Right cardiac atrium (tissue), 5 donors: ENCODE data around the gene CACFD1. TPM values are rescaled to one million over a fixed set of nuclear protein-coding genes. Genes with fewer than 3 reads are reported as not detected.

Source experiments
- ATAC-seq, 2 donors: fragments of 200-7000 bp; cut with Tn5 transposase; one replicate each; pipeline versions ENCODE4 v1.8.0 to v1.9.1; 2020; ENCODE audit warnings: moderate library complexity in 2 of 2, mild to moderate bottlenecking in 1 of 2
- DNase-seq, 3 donors: peaks; one replicate each; pipeline ENCODE4 v3.0.0-alpha.2; 2020
- H3K27ac ChIP-seq: one replicate; pipeline ENCODE4 v1.5.1; 2013; ENCODE audit warnings: mild to moderate bottlenecking, low read length, control low read depth, moderate library complexity
- H3K27me3 ChIP-seq: one replicate; pipeline ENCODE4 v1.6.1; 2013; ENCODE audit not compliant: control insufficient read depth, insufficient read depth
- H3K4me1 ChIP-seq: one replicate; pipeline ENCODE4 v1.6.1; 2013; ENCODE audit warnings: low read length; ENCODE audit not compliant: control insufficient read depth, insufficient read depth
- H3K4me3 ChIP-seq: one replicate; pipeline ENCODE4 v1.5.1; 2013; ENCODE audit warnings: low read length, control low read depth
- H3K9me3 ChIP-seq: one replicate; pipeline ENCODE4 v1.6.1; 2013; ENCODE audit warnings: low read length; ENCODE audit not compliant: control insufficient read depth
- WGBS: extraction: QIAGEN DNeasy Blood & Tissue Kit; methylation state at CpG from one replicate; pipeline ENCODE4 v1.1.7; 2013; 5-methylcytosine and 5-hydroxymethylcytosine counted together
- intact Hi-C, 4 donors: fragments of 100-400 bp; cut with DNase I; formaldehyde crosslinking; loops; one replicate each; pipeline versions ENCODE4 v1.11.0 to v1.14.0; 2022 to 2023
- polyA plus RNA-seq: library from polyadenylated mRNA; stranded (reverse); fragments of 200-250 nt; gene quantifications from one replicate; pipeline ENCODE4 v1.2.3, GENCODE V29; 2013
- total RNA-seq, 4 donors: library from RNA; stranded (reverse); fragmentation: NEBNext Ultra II Directional; extraction: Animal tissue kit (Norgen Biotek cat#: 25700); gene quantifications; one replicate each; pipeline ENCODE4 v1.2.1, GENCODE V29; 2021
- donor health status: healthy with polysubstance abuse.
- donor health status: DM: no; HTN: yes; CAD: no.
- donor health status: DM: no; HTN: no; CAD: no.
- donor health status: DM: no; HTN: yes; CAD: no; lungs with severe emphysema.
- donor health status: DM: yes; HTN: yes; CAD: no.

The CACFD1 gene
- total and polyA plus RNA-seq, 5 donors = 10.8 to 13.9 (median 13.7) TPM

DNA sequence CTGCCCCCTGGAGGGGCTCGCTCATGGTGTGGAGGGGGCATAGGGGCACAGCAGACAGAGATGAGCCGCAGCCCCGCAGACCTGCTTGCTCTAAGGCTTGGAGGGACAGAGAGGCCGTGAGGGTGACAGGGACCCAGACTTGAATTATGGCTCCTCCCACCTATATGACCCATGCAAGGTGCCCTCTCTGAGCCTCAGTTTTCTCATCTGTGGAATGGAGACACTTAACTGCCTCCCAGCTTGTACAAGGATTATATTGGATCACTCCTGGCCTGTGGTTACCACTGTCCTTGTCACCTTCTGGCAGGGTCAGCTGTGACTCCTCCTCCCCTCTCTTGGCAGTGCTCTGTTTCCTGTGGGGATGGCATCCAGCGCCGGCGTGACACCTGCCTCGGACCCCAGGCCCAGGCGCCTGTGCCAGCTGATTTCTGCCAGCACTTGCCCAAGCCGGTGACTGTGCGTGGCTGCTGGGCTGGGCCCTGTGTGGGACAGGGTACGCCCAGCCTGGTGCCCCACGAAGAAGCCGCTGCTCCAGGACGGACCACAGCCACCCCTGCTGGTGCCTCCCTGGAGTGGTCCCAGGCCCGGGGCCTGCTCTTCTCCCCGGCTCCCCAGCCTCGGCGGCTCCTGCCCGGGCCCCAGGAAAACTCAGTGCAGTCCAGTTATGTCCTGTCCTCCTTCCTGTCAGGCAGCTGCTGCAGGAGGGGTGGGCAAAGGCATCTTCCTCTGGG, 4.7 kb upstream of the CACFD1 start:
- Histone ChIP-seq H3K4me3 (no peak overlapping the region), H3K27ac (no peak overlapping the region), H3K9me3 (no peaks in the 10 kb centered on the region), H3K4me1 (no peaks in the 10 kb centered on the region), H3K27me3 (no peaks in the 10 kb centered on the region)
- intact Hi-C loops = no loop called here
- 86% methylated on average over 20 of the region's 20 CpGs for WGBS
- no peak for ATAC-seq
- peak in 1 of 3 donors; percentile 35 for DNase-seq

DNA sequence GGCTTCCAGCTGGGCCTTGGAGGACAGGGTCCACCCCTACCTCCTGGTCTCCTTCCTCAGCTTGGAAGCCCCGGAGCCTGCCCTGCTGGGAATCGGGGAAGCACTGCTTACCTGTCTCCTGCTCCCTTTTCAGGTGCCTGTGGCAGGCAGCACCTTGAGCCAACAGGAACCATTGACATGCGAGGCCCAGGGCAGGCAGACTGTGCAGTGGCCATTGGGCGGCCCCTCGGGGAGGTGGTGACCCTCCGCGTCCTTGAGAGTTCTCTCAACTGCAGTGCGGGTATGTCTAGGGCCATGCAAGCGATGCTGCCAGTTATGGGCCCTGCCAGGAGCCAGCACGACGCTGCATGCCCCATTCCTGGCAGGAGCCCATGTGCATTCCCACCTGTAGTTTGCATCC, 3.8 kb upstream of the CACFD1 start:
- DNase-seq (peak in 1 of 3 donors; percentile 53), ATAC-seq (no peak)
- Histone ChIP-seq H3K27ac (no peak overlapping the region), H3K4me3 (no peak overlapping the region), H3K9me3 (no peaks in the 10 kb centered on the region), H3K27me3 (no peaks in the 10 kb centered on the region), H3K4me1 (peaks cover 3% of the 10 kb centered on the region)
- 94% methylated on average over 11 of the region's 11 CpGs for WGBS
- intact Hi-C loops = no loop called here

DNA sequence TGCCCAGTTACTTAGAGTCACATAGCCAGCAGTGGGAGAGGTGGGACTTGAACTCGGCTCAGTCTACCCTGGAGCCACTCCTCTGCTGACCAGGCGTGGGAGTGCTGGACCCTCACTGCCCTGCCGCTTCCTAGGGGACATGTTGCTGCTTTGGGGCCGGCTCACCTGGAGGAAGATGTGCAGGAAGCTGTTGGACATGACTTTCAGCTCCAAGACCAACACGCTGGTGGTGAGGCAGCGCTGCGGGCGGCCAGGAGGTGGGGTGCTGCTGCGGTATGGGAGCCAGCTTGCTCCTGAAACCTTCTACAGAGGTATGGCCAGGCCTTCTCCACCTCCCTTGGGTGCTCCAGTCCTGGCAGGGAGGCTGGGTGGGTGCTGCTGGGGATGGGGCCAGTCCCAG, 3.4 kb upstream of the CACFD1 start:
- 93% methylated on average over 9 of the region's 9 CpGs for WGBS
- ATAC-seq (no peak), DNase-seq (peak in 1 of 3 donors; percentile 29)
- H3K9me3 ChIP-seq = no peaks in the 10 kb centered on the region
- H3K4me3 ChIP-seq = no peak overlapping the region
- peaks cover 3% of the 10 kb centered on the region for H3K4me1 ChIP-seq
- H3K27me3 ChIP-seq = no peaks in the 10 kb centered on the region
- intact Hi-C loops = no loop called here
- no peak overlapping the region for H3K27ac ChIP-seq

DNA sequence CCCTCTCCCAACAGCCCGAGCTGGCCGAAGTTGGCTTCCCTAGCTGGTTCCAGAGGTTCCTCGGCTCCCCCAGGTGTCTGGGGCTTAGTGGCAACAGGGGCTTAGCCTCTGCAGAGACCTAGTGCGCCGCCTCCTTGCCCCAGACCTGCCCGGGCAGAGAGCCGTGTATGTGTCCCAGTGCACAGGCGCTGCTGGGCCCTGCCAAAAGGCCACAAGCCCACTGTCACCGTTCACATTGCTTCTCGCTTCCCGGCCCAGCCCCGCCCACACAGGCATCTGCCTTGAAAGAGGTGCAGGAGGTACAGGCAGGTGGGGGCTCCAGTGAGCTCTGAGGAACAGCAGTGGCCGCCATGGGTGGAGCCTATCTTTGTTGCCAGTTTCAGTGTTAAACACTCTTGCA, 2.5 kb upstream of the CACFD1 start:
- H3K4me1 ChIP-seq = peaks cover 3% of the 10 kb centered on the region
- H3K27ac ChIP-seq = no peak overlapping the region
- ATAC-seq (no peak), DNase-seq (peak in 1 of 3 donors; percentile 39)
- H3K9me3 ChIP-seq = no peaks in the 10 kb centered on the region
- intact Hi-C loops = no loop called here
- no peaks in the 10 kb centered on the region for H3K27me3 ChIP-seq
- H3K4me3 ChIP-seq = no peak overlapping the region
- WGBS = 88% methylated on average over 13 of the region's 13 CpGs

DNA sequence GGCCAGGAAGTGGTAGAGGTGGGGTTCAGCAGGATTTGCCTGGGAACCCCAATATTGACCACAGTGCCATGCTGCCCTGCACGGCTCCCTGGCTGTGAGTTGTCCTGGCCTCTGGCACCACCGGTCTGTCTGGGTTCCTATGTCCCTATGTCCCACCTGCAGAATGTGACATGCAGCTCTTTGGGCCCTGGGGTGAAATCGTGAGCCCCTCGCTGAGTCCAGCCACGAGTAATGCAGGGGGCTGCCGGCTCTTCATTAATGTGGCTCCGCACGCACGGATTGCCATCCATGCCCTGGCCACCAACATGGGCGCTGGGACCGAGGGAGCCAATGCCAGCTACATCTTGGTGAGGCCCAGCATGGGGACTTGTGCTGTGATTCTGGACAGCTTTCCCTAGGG, 2.0 kb upstream of the CACFD1 start:
- H3K9me3 ChIP-seq = no peaks in the 10 kb centered on the region
- ATAC-seq (no peak), DNase-seq (peak in 1 of 3 donors; percentile 45)
- H3K27me3 ChIP-seq = no peaks in the 10 kb centered on the region
- H3K4me3 ChIP-seq = no peak overlapping the region
- peaks cover 3% of the 10 kb centered on the region for H3K4me1 ChIP-seq
- intact Hi-C loops = no loop called here
- H3K27ac ChIP-seq = no peak overlapping the region
- WGBS = 95% methylated on average over 11 of the region's 11 CpGs

- H3K27ac ChIP-seq = no peak overlapping the region
- no peaks in the 10 kb centered on the region for H3K27me3 ChIP-seq
- peaks cover 3% of the 10 kb centered on the region for H3K4me1 ChIP-seq
- intact Hi-C loops = no loop called here
- DNase-seq (peak in 1 of 3 donors; percentile 42), ATAC-seq (no peak)
- peak overlapping the region; percentile 80 for H3K4me3 ChIP-seq
- no peaks in the 10 kb centered on the region for H3K9me3 ChIP-seq
- WGBS = 71% methylated on average over 16 of the region's 16 CpGs
Measured at GRCh38 chr9:133458643-133459312, 1.0 kb upstream of the CACFD1 start.

DNA sequence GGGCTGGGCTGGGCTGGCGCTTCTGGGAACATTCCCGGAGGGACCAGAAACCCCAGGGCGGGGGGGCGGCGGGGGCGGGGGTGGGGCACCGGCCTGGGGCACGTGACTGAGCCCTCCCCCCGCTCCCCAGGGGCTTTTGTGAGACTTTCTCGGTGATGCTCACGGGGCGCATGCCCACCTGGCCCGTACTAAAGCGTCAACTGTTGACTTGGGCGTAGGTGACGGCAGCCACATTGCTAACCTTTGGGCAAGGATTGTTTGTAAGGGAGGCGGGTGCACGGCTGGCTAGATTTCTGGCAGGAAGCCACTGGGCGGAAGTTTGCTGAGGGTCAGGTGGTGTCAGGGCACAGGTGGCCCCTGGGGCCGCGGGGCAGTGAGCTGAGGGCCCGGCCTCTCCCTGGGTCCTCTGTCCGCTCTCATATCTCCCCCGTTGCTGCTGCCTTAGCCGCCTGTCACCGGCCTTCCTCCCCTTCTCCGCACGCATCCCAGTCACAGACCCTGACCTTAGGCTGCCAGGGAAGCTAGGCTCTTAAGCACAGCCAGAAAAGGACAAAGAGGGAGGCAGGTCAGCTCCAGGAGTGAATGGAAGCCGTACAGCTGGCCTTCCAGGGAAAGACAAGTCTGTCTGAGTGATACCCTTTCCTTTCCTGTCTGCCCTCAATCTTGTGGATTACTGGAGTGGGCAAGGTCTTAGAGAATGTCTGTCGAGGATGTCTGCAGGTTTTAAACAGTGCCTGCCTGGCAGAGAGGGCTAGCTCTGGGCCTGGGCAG, 812 bp downstream of the CACFD1 start:
- intact Hi-C loops = loop anchor here in 1 of 4 donors (10.0 kb wide), 1 partner anchor 46 kb away; the partner anchor contains the start of gene REXO4
- Histone ChIP-seq H3K9me3 (no peaks in the 10 kb centered on the region), H3K4me1 (peaks cover 3% of the 10 kb centered on the region), H3K4me3 (peak overlapping the region; percentile 80), H3K27ac (peak overlapping the region; percentile 20), H3K27me3 (no peaks in the 10 kb centered on the region)
- WGBS = 12% methylated on average over 30 of the region's 30 CpGs
- DNase-seq (peak in 1 of 3 donors; percentile 67), ATAC-seq (peak in 1 of 2 donors; percentile 0)

DNA sequence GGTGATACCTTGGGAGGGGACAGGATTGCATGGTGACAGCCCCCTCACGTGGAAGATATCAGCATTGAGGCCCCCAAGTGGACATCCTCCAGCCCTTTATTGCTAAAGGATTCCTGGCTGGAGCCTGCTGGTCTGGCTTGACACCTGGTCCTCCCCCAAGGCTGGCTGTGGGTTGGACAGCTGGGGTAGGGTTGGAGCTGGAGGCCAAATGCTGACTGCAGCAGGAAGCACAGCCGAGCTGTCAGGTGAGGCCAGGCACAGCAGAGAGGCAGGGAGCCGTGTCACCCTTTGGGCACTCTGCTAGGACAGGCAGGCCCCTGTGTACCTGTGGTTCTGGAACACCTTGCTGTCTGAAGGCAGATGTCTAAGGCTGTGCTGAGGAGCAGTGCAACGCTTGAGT, 2.2 kb downstream of the CACFD1 start:
- Histone ChIP-seq H3K27ac (no peak overlapping the region), H3K4me1 (peaks cover 3% of the 10 kb centered on the region), H3K9me3 (no peaks in the 10 kb centered on the region), H3K4me3 (no peak overlapping the region), H3K27me3 (no peaks in the 10 kb centered on the region)
- intact Hi-C loops = loop anchor here in 1 of 4 donors (10.0 kb wide), 1 partner anchor 47 kb away; the partner anchor contains the start of gene REXO4
- DNase-seq (peak in 2 of 3 donors; percentile 19 to 39), ATAC-seq (no peak)
- 74% methylated on average over 4 of the region's 4 CpGs for WGBS

DNA sequence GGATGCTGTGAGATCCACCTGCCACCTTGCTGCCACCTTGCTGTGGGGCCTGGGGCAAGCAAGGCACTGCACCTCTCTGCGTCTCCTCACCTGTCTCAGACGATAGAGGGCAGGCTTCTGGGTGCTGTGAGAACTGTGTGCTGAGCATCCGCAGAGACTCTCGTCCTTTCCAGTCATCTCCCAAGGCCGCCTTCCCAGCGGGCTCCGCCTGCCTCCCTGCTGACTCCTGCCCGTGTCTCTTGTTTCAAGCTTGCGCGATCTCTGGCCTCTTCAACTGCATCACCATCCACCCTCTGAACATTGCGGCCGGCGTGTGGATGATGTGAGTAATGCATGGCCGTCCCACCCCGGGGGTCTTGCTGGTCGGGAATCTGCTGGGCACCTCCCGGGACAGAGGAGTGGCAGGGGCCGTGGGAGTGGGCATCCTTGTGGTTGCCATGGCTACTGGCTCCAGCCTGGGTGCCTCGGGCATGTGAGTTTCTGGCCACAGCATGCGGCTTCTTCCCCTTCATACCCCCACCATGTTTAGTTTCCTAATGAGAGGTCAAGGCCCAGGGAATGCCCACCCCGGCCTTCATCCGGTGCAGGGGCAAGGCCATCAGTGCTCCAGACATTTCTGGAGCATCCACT, 3.6 kb downstream of the CACFD1 start:
- intact Hi-C loops = loop anchor here in 1 of 4 donors (10.0 kb wide), 1 partner anchor 49 kb away; the partner anchor contains the start of gene REXO4
- DNase-seq = peak in 2 of 3 donors; percentile 51 to 67
- WGBS = 89% methylated on average over 22 of the region's 22 CpGs

DNA sequence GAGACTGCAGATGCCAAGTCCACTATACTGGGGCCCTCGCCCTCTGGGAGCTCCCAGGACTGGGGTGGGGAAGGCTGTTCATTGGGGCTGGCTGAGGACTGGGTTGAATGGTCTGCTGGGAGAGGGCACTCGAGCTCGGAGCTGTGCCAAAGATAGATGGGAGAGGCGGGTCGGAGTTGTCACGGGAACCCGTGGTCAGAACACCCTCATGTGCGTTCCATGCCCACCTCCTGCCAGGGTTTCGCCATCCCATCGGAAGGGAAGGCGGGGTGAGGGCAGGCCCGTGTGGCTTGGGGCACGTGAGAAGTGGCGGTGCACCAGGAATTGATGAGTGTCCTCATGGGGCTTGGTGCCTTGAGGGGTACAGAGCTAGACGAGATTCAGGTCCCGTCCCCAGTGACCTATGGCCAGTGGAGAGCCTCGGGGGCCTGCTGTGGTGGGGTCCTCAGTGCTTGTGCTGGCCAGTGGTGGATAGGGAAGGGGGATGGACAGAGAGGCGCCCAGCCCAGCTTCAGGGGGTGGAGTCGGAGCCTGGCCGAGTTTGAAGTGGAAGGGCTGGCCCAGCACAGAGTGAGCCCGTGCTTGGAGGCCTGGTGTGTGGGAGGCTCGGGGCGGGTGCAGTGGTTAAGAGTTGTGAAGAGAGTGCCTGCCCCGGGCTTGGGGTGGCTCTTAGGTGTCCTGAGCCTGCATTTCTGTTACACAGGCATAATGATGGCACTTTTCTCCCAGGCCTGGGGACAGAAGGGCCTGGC, 4.3 kb downstream of the CACFD1 start:
- ATAC-seq (no peak), DNase-seq (peak in 2 of 3 donors; percentile 71 to 73)
- intact Hi-C loops = loop anchor here in 1 of 4 donors (10.0 kb wide), 1 partner anchor 49 kb away; the partner anchor contains the start of gene REXO4
- no peaks in the 10 kb centered on the region for H3K27me3 ChIP-seq
- peaks cover 3% of the 10 kb centered on the region for H3K4me1 ChIP-seq
- no peaks in the 10 kb centered on the region for H3K9me3 ChIP-seq
- no peak overlapping the region for H3K27ac ChIP-seq
- H3K4me3 ChIP-seq = no peak overlapping the region
- WGBS = 77% methylated on average over 24 of the region's 24 CpGs

More for the DNA sequence above, 3.6 kb downstream of the CACFD1 start:
- Histone ChIP-seq H3K4me1 (peaks cover 3% of the 10 kb centered on the region), H3K27me3 (no peaks in the 10 kb centered on the region), H3K4me3 (no peak overlapping the region), H3K27ac (no peak overlapping the region), H3K9me3 (no peaks in the 10 kb centered on the region)
- no peak for ATAC-seq
